ENCODE measurements around the gene MAB21L1.

Gene MAB21L1

GRCh38 chr13:35479038-35479492 is 2.6 kb upstream of the MAB21L1 start:
- DNase-seq = no peak

DNA sequence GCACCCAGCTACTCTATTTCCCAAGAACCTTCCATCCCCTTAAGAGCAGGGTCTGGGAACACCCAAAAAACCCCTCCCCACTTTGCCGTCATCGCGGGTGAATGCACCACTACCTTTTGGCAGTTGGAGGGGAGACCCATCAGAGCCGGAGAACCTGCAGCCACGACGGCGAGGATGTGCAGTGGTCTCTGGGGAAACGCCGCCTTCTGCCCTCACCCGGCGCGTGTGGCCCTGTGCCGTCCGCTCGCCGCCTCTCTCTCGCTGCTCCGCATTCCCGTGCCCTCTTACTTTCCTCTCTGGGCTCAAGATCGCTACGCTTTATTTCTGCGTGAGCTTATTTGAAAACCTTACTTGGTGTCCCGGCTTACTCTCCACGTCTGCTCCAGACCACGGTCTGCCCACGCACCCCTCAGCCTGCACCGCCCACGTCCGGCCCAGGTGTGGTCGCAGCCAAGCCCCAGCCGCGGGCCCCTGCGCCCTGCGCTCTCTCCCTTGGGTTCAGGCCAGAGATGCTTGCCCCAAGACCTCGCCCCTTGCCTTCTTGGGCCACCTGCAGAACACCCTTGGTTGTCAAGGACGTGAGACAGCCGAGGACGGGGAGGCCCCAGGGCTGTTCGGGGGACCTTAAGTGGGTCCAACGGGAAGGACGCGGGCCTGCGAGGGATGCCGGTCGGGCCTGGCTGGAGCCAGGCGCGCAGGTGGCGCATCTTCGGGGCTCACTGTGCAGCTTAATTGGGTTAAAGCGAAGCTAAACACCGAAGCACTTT is 2.0 kb upstream of the MAB21L1 start:
- no peak for DNase-seq

GRCh38 chr13:35477386-35477946 is 977 bp upstream of the MAB21L1 start:
- no peak for DNase-seq

DNA sequence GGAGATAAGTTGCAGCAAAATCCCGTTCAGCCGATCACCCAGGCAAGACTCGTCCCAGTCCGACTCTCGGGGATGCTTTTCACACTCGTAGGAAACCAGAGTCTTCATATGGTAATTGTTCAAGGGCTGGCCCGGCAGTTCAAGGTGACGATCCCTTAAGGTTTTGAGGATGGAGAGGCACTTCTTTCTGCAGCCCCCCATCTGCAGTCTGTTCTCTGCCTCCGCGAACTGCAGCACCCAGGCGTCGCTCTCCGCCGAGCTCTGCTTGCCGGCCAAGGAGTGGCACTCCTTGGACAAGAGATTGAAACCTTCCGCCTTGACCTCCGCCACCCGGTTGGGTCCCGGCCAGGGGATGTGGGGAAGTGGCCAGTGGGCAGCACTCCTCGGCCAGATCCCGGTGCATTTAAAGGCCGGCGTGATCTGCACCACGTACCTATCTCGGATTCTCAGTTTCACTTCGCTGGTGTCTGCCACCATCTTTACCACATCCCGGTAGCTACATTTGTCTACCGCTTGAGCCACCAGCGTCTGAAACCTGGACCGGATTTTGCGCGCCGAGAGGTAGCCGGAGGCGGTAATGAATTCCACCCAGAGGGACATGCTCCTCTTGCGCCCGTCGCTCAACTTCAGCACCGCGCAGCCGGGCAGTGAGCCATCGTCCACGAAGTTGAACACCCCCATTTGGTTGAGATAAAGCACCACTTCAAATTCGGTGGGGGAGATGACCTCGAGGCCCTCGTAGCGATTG is 1.1 kb downstream of the MAB21L1 start:
- no peak for DNase-seq

DNA sequence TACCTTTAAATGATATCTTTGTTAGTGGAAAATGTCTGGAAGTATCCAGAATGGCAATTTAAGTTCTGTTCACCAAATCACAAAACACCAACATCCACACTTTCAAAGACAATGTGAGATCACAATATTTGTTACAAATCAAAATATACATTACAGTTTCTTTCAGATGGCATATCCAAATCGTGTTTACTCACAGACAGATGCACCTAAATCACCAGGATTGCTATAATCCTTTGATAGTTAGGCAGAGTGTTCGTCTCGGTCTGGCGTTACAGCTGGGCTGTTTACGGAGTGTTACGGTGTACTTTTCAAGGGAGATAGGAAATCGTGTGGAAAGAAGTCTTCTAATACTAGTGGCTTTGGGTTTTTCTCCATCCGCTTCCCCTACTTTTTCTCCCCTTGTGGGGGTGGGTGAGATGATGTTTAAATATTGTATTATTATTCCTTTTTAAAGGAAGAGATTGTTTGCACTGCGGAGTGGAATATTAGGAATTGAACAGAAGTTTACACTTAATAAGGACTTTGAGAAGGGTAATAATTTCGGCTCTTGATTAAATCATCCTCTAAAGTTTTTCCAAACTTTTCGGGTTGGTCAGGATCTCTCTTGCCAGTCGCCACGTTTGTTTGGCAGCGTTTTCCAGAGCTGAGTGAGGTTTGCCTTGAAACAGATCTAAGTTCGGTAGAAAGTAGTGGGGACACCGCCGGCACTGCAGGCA is 1.8 kb downstream of the MAB21L1 start:
- no peak for DNase-seq

- no peak for DNase-seq
These were observed 2.7 kb downstream of the MAB21L1 start for GRCh38 chr13:35473802-35474201.

GRCh38 chr13:35473206-35473775 is 3.2 kb downstream of the MAB21L1 start:
- DNase-seq = no peak

DNA sequence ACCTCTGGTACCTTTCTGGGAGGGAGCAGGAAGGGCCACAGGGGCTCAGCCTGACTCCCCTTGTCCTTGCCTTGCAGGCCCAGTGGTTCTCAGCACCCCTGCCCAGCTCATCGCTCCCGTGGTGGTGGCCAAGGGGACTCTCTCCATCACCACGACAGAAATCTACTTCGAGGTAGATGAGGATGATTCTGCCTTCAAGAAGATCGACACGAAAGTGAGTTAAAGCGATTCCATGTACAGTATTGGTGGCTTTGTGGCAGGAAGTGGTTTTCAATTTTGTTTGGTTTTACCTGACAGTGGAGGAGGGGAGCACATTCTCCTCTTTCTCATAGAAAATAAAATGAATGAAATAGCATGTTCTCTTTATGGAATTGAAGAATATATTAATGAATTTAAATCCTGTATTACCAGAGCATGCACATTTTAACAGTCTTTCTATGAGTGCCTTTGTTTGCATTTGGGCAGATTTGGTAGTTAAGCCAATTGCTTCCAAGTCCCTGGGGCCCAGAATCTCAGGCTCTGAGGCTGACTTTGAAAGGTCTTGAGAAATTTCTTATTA is 4.1 kb downstream of the MAB21L1 start:
- DNase-seq = no peak

- DNase-seq = no peak
These were observed 4.7 kb downstream of the MAB21L1 start for GRCh38 chr13:35471706-35472322.

- no peak for DNase-seq
These were observed 5.5 kb downstream of the MAB21L1 start for GRCh38 chr13:35470671-35471661.

DNA sequence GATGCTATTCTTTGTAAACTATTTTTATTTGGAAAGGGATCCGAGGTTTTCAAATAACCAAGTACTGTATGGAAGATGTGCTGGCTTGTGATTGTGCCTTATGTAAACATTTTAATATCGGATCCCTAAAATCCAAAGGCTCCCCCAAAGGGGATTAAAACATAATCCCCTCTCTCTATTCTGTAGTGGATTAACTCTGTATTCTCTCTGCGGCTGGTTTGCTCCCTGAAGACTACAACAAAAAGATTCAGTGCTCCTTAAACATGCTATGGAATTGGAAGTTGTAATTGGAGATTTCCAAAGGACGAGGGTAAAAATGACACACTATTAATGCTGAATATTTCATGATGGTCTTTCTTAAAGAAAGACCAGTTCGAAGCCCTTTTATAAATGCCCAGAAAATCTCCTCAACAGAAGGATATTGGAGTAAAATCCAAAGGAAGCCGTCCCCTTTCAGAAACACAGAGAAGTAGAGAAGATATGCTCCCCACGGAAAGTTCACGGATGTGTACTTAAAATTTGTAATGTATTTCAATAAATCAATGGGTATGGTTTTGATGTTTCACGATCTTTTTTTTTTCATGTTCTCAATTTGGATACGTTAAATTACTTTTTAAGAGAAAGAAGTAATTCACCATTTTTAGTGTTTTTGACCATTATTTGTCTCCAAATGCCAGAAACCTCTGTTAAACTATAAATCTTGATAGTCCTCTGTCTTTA is 6.5 kb downstream of the MAB21L1 start:
- no peak for DNase-seq

DNA sequence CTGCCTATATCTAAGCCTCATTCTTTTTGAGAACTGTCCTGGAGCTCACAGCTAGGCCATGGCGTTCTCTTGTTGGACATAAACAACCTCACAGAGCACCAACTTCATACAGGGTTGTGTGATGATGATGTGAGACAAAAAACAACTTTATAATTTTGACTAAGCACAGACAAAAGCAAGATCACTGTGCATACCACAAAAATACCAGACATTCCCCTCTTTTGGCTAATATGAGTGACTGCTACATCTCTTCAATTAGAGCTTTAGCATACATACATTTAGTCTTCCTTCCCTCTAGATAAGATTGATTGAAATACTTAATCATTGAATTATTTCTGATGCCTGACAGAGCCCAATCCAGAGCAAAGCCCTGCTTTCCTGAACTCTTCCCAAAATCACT is 8.3 kb downstream of the MAB21L1 start:
- DNase-seq = no peak

GRCh38 chr13:35465371-35465770 is 11.1 kb downstream of the MAB21L1 start:
- DNase-seq = no peak

- DNase-seq = no peak
These were observed 16.4 kb downstream of the MAB21L1 start for GRCh38 chr13:35460061-35460460.

DNA sequence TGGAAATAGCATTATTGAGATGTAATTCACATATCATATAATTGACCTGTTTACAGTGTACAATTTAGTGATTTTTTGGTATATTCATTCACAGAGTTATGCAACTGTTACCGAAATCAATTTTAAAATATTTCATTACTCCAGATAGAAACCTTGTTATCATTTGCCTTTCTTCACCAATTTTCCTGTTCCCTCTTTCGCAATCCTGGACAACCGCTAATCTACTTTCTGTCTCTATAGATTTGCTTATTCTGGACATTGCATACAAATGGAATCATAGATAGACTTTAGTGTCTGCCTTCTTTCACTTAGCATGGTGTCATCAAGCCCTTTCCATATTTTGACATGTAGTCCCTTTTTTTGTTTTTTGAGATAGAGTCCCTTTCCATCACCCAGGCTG is 19.2 kb downstream of the MAB21L1 start:
- DNase-seq = no peak

DNA sequence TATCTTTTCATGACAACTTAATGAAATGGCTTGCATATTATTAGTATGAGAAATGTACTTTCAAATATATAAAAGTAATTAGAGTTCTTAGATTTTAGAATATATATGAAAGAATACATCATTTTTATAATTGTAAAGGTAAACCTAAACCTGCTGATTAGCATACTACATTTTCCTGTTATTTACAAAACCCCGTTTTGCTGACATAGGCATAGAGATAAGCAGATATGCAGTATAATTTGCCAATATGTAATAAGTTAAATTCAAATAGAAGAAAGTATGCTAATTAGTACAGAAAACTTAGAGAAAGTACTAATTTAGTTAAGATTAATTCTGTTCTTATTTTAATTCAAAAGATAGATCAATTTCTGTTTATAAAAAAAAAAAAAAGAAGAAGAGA is 21.5 kb downstream of the MAB21L1 start:
- no peak for DNase-seq

DNA sequence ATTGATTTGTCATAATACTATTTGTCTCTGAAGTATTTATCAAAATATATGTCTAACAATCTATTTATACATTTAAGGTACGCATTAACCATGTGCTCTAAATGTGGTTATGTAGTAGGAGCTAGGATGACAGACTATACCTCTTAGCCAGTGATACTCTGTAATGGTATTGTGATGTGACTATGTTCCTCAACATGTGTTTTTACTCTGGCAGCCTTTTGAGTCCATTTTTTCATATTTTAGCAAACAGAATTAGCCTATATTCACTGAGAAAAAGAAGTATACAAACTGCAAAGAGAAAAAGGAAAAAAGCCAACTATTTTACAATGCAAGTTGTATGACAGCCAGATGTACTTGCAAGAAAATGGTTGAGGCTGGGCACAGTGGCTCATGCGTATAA is 26.7 kb downstream of the MAB21L1 start:
- no peak for DNase-seq

- DNase-seq = no peak
These were observed 28.0 kb downstream of the MAB21L1 start for GRCh38 chr13:35448465-35448864.

Data from NCI-H2029 treated with DMSO at 0.1 percent for 48 hours (cell line).